ENCODE results near the gene GDPD5.

The GDPD5 gene

DNA sequence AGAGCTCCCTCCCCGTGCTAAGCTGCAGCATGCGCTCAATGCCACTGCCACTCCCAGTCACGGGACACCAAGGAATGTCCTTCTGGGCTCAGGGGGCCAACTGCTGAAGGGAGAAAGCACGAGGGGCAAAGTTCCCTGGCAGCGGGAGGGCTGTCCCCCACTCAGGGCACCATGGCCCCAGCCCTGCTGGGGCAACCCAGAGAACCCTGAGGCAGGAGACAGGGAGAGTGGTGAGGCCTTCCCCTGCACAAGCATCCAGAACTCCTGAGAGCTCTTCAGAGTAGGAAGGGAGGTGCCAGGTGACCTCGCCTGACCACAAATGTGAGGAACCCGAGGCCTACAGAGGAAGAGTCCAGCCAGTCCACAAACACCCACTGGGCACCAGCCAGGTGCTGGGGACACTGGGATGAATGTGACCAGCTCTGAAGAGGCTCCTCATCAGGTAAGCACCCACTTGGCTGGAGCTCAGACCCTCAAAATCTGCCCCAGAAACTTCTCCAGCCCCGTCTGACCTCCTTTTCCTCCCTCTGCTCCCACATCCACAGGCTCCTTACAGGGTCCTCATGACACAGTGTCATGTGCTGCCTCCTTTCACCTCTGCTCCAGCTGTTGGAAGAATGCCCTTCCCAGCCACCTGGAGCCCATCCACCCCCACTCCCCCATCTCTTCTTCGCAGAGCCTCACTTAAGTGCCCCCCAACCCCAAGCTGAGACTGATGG, 15.6 kb downstream of the GDPD5 start:
- DNase-seq, result no peak

DNA sequence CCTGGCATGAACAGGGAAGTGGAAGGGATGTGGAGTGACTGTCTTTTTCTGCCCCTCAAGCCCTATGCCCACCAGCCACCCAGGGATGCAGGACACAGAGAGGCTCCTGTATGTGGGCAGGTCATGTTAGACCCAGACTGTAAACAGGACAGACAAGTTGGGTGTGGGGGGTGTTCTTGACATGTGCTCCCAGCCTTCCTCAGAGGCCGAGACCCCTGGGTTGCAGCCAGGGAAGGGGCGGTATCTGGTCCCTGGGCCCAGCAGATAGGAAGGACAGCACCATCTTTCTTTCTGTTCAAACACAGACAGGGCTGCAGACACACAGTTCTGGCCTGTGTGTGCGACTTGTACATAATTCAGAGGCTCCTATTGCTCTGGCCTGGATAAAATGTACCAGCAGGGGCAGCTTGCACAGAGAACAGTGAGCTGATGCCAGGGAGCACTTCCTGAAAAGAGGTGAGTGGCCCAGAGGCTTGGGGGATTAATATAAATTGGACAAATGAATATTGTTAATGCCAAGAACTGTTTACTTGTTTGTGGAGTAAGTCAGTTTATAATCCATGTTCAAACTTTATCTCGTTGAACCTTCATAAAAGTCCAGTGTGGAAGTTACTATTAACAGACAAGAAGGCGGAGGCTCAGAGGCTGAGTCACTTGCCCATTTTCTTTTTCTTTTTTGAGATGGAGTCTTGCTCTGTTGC, 16.6 kb downstream of the GDPD5 start:
- no peak for DNase-seq

DNA sequence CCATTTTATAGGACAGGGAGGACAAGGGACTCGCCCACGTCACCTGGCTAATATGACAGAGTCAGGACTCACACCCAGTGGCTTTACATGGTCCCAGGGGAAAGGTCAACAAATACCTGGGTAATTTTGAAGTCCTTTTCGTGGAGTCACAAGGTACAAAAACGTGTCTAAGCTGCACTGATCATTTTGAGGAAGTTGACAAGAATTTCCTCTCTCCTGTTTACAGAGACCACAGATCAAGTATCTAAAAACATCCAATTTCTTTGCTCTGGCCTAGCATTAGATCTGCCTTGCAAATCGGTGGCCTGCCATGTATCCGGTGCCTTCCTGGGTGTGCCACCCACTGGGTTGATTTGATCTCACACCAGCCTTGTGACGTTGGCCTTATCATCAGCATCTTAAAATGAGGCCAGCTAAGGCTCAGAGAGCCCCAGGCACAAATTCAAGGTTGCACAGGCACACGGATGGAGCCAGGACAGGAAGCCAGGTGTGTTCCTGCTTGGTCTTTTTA, 17.6 kb downstream of the GDPD5 start:
- DNase-seq, result peak in 1 of 2 experiments; percentile 33

DNA sequence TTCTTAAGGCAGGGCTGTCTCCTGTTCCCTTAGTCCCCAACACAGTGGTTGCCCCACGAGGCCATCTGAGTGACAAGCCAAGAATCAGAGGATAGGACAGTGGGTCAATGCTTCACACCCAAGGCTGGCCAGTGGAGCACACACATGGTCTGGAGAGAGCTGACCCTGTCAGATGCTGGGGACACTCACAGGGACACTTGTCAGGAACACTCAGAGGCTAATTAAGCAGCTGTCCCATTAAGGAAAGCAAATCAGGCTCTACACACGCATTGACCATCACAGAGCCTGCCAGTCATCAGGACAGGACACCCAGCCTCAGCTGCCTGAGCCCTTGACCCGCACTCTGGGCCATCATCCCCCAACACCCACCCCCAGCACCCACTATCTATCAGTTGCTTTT, 18.2 kb downstream of the GDPD5 start:
- no peak for DNase-seq

DNA sequence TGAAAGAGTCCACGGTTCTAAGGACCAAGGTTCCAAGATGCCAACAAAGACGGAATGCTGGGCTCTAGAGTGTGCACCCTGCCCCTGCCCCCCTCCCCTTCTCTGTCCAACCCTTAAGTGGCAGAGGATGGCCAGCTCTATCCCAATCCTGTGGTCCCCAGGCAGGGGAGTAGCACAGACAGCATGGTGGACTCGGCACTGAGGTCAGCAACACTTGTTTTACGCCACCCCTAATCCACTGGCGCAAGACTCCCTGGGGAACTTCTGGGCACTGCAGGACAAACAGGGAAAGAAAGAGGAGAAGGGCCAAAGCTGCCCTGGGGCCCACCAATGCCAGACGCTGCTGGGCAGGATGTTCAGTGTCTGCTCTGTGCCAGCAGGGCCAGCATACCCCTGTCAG, 18.9 kb downstream of the GDPD5 start:
- DNase-seq, result no peak

DNA sequence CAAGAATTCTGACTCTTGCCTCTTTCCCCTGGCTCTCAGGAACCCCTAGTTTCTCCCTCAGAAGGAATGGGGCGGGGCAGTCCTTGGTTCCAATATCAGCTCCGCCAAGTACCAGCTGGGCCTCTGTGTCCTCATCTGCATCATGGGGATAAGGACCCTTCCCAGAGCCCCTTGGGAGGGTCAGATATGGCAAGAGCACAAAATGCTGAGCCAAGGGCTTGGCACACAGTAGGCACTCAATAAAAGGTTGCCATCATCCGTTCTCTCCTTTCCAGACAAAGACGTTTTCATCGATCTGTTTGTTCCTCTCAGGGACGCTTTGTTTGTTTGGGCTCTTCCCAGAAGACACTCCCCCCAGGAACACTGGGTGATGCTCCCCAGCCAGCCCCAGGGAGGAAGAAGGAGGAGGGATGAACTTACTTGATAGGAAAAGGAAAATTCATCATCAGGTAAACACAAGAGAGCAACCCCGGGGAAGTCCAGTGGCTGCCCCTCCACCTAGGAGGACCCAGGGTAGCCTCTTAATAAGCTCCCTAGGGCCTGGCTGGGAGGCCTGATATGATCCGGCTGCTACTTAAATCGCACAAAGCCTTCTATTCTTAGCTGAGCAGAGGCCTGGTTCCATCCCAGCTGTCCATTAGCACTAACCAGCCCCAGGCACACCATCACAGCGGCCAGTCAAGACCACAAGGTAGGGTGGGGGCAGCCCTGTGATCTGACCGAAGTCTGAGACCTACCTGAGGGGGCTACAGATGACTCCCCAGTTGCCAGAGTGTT, 19.6 kb downstream of the GDPD5 start:
- no peak for DNase-seq

DNA sequence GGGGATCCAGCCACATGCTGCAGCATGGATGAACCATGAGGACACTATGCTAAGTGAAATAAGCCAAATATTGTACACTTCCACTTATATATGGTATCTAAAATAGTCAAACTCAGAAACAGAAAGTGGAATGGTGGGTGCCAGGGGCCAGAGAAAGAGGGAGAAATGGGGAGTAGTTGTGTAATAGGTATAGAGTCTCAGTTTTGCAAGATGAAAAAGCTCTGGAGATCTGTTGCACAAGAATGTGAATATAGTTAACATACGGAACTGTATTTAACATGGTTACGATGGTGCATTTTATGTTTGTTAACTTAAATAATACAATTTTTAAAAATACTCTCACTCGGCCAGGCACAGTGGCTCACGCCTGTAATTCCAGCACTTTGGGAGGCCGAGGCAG, 21.2 kb downstream of the GDPD5 start:
- no peak for DNase-seq

DNA sequence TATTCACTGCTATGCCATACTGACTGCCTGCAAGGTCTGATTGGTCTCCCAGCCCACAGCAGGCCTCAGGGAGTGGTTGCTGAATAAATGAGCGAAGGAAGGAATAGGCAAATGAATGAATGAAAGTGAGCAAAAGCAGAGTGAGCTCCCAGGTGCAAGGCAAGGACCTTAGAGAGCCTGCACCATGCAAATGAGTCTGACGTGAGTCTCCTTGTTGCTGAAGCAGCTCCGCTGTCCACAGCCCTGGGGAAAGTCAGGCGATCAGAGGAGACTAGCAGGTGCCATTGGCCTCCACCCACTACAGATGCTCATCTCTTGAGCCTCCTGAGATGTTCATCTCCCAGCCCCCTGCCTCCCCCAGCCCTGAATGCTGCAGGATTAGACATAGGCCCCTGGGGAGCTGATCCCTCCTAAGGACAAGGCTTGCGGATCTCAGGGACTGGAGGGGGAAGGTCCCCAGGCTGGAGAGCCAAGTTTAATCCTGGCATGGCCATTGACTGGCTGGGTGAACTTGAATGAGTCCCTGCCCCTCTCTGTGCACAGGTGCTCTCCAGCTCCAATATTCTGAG, 22.1 kb downstream of the GDPD5 start:
- no peak for DNase-seq

DNA sequence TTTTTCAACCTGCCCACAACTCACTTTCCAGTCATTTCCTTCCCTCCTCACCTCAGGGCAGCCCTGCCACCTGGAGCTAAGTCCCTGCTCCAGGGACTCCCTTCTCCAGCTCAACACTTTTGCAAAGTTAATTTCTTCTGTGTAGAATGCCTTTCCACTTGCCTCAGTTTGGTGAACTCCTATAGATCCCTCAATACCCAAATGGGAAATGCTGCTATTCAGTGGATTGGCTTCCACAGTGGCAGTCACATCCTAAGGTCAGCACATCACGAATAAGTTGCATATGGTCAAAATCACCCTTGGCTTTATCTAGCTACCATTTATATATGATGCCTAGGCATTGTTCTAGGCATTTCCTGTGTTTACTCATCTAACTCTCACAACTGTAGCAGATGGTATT, 23.6 kb downstream of the GDPD5 start:
- no peak for DNase-seq

DNA sequence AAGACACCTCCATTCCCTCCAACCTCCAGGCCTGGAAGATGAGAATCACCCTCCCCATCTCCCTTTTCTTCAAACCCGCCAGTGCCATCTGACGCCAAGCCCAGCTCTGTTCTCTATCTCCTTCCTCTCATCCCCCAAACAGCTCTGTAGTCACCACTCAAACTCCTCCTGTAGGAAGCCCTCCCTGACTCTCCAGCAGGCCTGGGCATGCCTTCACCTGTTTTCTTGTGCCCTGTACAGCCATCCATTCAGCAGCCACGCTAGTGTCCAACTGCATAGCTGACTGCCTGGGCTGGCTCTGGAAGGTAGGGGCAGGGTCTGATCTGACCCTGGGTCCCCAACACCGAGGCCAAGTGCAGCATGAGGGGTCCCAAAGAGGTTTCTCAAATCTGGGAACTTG, 25.0 kb downstream of the GDPD5 start:
- DNase-seq, result no peak

DNA sequence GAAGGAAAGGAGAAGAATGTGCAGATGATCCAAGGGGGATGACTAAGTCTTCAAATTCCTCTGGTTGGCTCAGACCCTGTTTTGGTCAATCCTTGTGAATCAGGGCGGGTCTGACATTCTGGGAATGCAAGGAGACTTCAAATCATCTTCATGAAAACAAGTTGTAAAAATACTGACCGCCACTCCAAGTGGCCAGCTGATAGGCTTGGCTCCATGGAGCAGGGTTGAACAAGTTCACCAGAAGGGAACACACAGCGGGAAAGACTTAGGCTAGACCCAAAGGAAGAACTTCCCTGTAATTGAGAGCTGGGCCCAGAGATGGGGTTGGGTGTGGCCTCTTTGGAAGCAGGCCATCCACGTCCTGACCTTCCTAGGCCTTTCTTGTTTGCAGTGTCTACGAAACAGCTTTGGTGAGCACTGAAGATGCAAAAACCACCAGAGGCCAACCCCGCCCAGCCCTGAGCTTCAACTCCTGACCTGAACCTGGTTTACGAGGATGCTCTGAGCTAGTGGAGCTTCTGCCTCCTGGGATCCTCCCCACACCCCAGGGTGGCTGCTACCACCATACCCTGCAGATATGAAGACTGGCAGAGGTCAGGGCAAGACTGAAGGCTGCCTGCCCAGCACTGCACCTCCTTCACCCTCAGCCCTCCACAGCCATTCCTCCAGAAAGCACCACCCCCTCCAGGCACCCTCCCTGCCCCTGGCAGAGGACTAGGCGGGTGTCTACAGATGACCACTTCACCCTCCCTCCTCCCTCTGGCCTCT, 26.1 kb downstream of the GDPD5 start:
- DNase-seq, result no peak

DNA sequence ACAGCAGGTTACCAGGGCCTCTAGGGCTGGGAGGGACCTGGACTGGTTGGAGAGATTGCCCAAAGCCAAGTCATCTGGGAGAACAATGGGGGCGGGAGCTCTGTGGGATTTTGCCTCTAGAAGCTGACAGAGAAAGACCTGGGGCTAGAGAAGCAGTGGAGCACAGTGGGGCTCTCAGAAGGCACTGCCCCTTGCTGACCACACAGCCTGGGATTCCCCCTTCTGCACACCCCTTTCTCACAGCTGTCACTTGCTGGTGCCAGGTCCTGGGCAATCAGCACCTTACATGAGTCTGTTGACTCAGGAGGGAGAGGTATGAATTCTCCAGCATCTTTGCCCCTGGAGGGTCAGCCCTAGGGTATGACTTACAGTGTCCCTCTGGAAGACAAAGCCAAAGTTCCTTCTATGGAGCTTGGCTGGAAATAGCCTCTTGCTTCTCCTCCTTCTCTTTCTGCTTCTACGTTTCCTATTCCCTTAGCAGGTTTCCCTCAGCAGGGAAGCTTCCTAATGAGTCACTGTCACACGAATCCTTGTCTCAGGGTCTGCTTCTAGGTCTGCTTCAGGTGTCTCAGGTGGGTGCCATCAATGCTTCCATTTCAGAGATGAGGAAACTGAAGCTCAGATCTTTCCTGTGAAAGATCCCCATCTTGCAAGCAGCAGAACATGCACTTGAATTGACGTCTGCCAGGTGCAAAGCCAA, 27.0 kb downstream of the GDPD5 start:
- DNase-seq, result no peak

DNA sequence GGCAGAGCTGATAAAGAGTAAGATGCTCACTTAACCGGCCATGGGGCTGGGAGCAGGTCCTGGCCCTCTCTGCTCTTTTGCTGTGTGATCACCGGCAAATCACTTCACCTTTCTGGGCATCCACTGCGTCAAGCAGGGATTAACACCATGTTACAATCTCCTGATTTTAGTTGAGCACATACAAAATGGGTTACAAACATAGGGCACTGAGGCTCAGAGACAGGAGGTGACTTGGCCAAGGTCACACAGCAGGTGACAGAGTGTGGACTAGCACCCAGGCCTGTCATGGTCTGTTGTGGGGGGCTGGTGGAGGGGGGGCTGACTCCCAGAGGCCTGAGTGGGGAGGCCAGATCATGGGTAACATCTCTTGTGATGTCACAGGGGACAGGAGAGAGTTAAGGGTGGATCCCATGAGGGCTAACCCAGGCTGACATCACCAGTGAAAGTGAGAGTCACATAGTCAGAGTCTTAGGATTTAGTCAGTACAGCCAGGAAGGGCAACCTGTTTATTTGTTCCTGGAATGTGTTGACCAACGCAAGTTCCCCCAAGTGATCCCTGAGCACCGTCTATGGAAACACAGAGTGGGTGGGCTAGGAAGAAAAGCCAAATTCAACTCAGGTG, 27.8 kb downstream of the GDPD5 start:
- DNase-seq, result peak in 1 of 2 experiments; percentile 13

DNA sequence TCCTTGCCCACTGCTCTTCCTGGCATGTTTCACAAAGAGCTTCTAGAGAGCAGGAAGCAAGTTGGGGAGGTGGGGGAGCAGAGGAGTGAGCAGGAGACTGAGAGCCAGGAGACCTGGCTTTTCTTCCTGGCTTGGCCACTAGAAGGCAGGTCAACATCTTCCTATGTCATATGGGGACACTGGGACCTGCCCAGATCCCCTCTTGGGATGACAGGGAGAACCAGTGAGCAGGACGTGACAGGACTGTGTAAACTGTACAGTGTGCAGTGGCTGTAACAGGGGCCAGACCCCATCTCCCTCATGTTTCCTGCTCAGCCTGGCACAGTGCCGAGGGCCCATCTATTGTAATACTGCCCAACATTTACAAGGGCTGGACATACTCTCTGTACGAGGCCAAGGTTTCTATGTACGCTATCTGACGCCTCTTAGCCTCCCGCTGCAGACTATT, 29.4 kb downstream of the GDPD5 start:
- DNase-seq, result no peak

DNA sequence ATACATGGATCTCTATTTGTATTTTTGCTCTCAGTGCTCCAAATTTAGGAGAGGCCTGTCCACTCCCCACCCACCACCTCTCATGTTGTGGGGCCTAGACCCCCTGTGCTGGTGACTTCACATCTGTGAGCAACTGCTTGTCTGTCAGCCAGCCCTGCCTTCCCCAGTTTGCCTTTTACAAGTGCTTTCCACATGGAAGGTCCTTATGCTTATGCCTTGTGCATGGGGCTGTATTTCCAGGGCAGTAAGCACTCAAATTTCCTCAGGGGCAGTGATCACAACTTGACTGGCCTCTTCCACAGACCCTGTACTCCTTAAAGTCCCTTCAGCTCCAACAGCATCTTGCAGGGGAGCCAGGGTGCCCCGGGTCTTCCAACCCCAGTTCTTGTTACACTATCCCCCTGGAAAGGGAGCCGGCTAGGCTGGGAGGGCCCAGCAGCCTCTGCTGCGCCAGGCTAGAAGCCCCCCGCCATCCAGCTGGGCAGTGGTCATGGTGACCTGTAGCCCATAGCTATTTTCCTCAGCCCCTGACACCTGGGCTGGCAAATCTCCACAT, 29.9 kb downstream of the GDPD5 start:
- DNase-seq, result no peak

DNA sequence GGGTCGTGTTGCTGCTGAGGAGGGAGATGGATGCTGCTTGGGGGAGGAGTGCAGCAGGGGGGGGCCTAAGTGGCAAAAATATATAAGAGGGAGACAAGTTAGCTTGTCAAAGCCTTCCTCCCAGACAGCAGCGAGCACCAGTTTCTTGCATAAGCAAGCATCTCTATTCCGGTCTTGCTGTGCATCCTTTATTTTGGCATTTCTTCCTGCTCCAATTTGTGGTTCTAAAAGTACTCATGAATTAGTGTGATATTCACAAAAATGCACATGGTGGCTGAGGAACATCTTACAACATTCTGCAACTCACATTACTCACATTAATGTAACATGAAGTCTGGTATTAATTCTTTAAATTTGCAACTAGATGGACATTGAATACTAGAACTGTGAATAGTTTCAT, 32.1 kb downstream of the GDPD5 start:
- no peak for DNase-seq

DNA sequence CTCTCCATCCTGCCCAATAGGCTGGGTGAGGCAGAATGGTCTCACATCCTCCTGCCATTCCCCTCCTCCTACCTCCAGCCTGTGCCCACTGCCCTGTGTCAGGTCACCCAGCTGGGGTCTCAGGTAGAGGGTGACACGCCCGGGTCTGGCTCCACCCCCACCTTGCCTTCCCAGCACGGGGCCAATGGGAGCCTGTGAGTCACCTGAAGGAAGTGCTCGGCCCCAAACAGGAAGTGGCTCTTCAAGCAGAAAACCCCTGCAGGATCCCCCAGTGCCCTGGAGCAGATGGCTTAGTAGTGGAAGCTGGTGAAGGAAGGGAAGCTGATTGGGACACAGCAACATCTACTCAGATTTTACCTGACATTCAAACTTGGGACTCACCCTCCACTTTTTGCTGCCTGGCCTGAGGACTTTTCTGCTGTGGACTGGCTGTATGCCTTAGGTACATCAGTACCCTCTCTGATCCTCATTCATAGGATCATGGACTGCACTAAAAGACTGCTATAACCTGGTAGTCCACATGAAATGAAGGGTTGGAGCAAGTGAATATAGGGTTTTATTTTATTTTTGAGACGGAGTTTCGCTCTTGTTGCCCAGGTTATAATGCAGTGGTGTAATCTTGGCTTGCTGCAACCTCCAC, 33.4 kb downstream of the GDPD5 start:
- peak; percentile 63 to 70 for DNase-seq

DNA sequence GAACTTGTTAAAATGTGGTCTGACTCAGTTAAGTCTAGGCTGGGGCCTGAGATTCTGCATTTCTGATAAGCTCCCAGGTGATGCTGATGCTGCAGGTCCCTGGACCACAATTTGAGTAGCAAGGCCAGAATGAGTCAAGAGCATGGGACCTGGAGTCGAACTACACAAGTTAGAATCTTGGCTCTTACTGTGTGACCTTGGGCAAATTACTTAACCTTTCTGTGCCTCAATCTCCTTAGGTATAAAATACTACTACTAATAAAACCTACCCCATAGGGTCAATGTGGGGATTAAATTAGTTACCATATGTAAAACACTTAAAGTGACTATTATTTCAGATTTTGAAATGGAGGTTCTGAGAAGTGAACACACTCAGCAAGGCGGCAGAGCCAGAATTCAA, 34.3 kb downstream of the GDPD5 start:
- no peak for DNase-seq

DNA sequence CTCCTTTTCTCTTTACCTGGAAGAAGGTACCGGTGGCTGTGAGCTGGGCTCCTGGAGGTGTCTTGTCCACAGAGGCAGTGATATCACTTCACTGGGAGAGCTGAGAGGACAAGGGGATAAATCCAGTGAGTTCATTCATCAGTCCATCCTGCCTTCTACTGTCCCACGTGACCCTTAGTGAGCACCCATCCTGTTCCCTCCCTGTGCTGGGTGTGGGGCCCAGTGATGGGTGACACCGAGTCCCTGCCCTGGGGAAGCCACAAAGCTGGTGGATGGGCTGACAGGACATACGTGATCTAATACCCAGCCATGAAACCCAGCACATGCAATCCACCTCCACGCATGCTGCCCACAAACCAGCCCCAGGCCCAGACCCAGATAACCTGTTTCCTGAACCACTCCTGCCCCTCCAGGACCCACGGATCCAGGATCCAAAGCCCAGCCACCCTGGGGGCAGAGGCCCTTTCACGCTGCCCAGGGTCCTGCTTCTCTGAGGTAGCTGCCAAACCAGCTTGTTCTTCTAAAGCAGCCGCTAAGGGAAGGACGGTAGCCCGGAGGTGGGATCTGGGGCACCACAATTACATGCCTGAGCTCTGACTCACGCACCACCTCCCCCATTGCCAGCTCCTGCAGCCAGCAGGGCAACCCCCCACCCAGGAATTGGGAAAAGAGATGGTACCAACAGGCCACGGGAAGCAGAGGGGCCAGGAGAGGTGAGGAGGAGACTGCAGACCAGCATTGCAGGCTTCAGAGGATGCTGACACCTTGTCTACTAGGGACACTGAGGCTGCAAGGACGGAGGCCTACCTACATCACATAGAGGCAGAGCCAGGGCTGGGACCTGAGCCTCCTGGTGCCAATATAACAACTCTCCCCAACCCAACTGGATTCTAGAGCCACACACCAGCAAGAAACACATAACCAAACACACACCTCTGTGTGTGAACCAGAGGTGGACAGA, 35.2 kb downstream of the GDPD5 start:
- no peak for DNase-seq
